Neural cell (in vitro differentiated cells): Measurements from ENCODE around the gene SMCO4. TPM values are rescaled to one million over a fixed set of nuclear protein-coding genes. Genes with fewer than 3 reads are reported as not detected.

ENCODE experiments used
- H2AFZ ChIP-seq: fragments of 200-600, 300-800 bp; sonication (generic), shearing (Covaris generic); 2 replicates; pipeline ENCODE4 v1.6.0; 2014; ENCODE audit warnings: low read depth, mild to moderate bottlenecking, antibody characterized with exemption, low read length, moderate library complexity
- H3F3A ChIP-seq: fragments of 200-600 bp; shearing (Covaris generic); 2 replicates; pipeline ENCODE4 v1.6.1; 2016; ENCODE audit warnings: mild to moderate bottlenecking, moderate library complexity, mixed read lengths, antibody characterized with exemption, low read length; ENCODE audit not compliant: insufficient read depth, poor library complexity, severe bottlenecking
- H3K27ac ChIP-seq: fragments of 200-600, 300-800 bp; sonication (generic), shearing (Covaris generic); 2 replicates; pipeline ENCODE4 v1.5.1; 2014; ENCODE audit warnings: mild to moderate bottlenecking, low read length, moderate library complexity
- H3K27me3 ChIP-seq: fragments of 300-800, 200-600 bp; sonication (generic), shearing (Covaris generic); 2 replicates; pipeline ENCODE4 v1.6.0; 2014; ENCODE audit warnings: mild to moderate bottlenecking, low read depth, low read length, moderate library complexity; ENCODE audit not compliant: insufficient read depth
- H3K36me3 ChIP-seq: fragments of 300-800, 200-600 bp; sonication (generic), shearing (Covaris generic); 2 replicates; pipeline ENCODE4 v1.5.1; 2014; ENCODE audit warnings: mild to moderate bottlenecking, antibody characterized with exemption, low read length, moderate library complexity; ENCODE audit not compliant: insufficient read depth
- H3K4me2 ChIP-seq: fragments of 300-800, 200-600 bp; sonication (generic), shearing (Covaris generic); 2 replicates; pipeline ENCODE4 v1.6.0; 2014; ENCODE audit warnings: mild to moderate bottlenecking, low read length
- H3K4me3 ChIP-seq: fragments of 300-800, 200-600 bp; sonication (generic), shearing (Covaris generic); 2 replicates; pipeline ENCODE4 v1.5.1; 2014; ENCODE audit warnings: mild to moderate bottlenecking, low read length, moderate library complexity
- H3K79me2 ChIP-seq: fragments of 200-600 bp; shearing (Covaris generic); replicated peaks from 2 replicates; pipeline ENCODE4 v1.6.0; 2014; ENCODE audit warnings: mild to moderate bottlenecking, low read length, moderate library complexity; ENCODE audit not compliant: insufficient read depth
- H3K9ac ChIP-seq: fragments of 300-800, 200-600 bp; sonication (generic), shearing (Covaris generic); 2 replicates; pipeline ENCODE4 v1.6.1; 2016; ENCODE audit warnings: mild to moderate bottlenecking, low read length, mixed read lengths
- H3K9me2 ChIP-seq: fragments of 200-600 bp; shearing (Covaris generic); 2 replicates; pipeline ENCODE4 v1.6.1; 2016; ENCODE audit warnings: mild to moderate bottlenecking, low read length, mixed read lengths; ENCODE audit not compliant: insufficient read depth
- H3K9me3 ChIP-seq: fragments of 200-600, 300-800 bp; sonication (generic), shearing (Covaris generic); 2 replicates; pipeline ENCODE4 v1.6.1; 2016; ENCODE audit warnings: mild to moderate bottlenecking, mixed run types, low read length, moderate library complexity, mixed read lengths
- H4K20me1 ChIP-seq: fragments of 200-600 bp; shearing (Covaris generic); 2 replicates; pipeline ENCODE4 v1.6.1; 2016; ENCODE audit warnings: mild to moderate bottlenecking, mixed run types; ENCODE audit not compliant: insufficient read depth
- EP300 ChIP-seq: fragments of 450-650 bp; conservative IDR thresholded peaks from 2 replicates; pipeline ENCODE4 v1.6.1; 2014; ENCODE audit warnings: antibody characterized with exemption, mild to moderate bottlenecking, moderate library complexity; ENCODE audit not compliant: poor library complexity, severe bottlenecking
- EZH2 ChIP-seq: fragments of 200-600, 300-800 bp; shearing (Covaris generic), sonication (generic); IDR thresholded peaks from 2 replicates; pipeline ENCODE4 v1.6.1; 2014; ENCODE audit warnings: antibody characterized with exemption, low read length, borderline replicate concordance, mild to moderate bottlenecking; ENCODE audit not compliant: insufficient read depth, poor library complexity, severe bottlenecking
- MXI1 ChIP-seq: fragments of 450-650 bp; conservative IDR thresholded peaks from 2 replicates; pipeline ENCODE4 v1.6.1; 2014; ENCODE audit warnings: antibody characterized with exemption, mild to moderate bottlenecking; ENCODE audit not compliant: poor library complexity, severe bottlenecking
- POLR2AphosphoS5 ChIP-seq: IDR thresholded peaks from 2 replicates; pipeline ENCODE4 v1.6.1; 2012
- RAD21 ChIP-seq: fragments of 450-650 bp; conservative IDR thresholded peaks from 2 replicates; pipeline ENCODE4 v1.6.1; 2014; ENCODE audit warnings: antibody characterized with exemption, mild to moderate bottlenecking, moderate library complexity
- REST ChIP-seq: IDR thresholded peaks from 2 replicates; pipeline ENCODE4 v1.6.1; 2012; ENCODE audit warnings: borderline replicate concordance
- SMC3 ChIP-seq: fragments of 450-650 bp; conservative IDR thresholded peaks from 2 replicates; pipeline ENCODE4 v1.6.1; 2014; ENCODE audit warnings: antibody characterized with exemption, mild to moderate bottlenecking, moderate library complexity; ENCODE audit not compliant: poor library complexity
- TAF1 ChIP-seq: IDR thresholded peaks from 2 replicates; pipeline ENCODE4 v1.6.1; 2012; ENCODE audit warnings: low read depth
- polyA plus RNA-seq: library from polyadenylated mRNA; depleted of rRNA; stranded (reverse); fragments of >200 nt; gene quantifications from 2 replicates; pipeline ENCODE4 v1.2.3, GENCODE V29; 2014
- TF ChIP-seq, protein P1 (sequence below): fragments of 450-650 bp; IDR thresholded peaks from 2 replicates; pipeline ENCODE4 v1.5.1; 2014; ENCODE audit warnings: antibody characterized with exemption, mild to moderate bottlenecking, moderate library complexity; ENCODE audit not compliant: poor library complexity, severe bottlenecking

SMCO4 gene
- polyA plus RNA-seq, 1 donor from 2014 or later: 10.0 TPM

DNA sequence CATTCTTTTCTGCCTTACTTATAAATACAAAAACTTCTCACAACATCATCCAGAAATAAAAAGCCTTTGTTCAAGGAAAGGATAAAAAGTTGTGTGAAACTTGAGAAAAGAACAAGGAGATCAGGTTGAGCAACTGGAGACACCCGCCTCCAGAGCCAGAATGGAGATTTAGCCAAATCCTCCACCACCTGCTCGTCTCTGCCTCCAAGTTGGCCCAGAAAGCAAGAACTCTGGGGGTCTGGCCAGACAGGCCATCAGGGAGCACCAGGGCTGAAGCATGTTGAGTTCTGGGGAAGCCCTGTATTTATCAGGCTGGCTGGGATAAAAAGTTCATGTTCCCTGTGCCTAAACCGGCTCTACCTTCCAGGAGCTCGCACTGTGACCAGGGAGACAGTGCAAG lies 14.9 kb downstream of the SMCO4 start:
- H3K4me2 ChIP-seq: no peak overlapping the region
- no peaks in the 10 kb centered on the region for H3K27me3 ChIP-seq
- TF ChIP-seq MXI1 (no peak), TAF1 (no peak), EP300 (no peak), EZH2 (no peak), SMC3 (no peak), REST (no peak), RAD21 (no peak), POLR2AphosphoS5 (no peak)
- TF ChIP-seq, protein P1, sequence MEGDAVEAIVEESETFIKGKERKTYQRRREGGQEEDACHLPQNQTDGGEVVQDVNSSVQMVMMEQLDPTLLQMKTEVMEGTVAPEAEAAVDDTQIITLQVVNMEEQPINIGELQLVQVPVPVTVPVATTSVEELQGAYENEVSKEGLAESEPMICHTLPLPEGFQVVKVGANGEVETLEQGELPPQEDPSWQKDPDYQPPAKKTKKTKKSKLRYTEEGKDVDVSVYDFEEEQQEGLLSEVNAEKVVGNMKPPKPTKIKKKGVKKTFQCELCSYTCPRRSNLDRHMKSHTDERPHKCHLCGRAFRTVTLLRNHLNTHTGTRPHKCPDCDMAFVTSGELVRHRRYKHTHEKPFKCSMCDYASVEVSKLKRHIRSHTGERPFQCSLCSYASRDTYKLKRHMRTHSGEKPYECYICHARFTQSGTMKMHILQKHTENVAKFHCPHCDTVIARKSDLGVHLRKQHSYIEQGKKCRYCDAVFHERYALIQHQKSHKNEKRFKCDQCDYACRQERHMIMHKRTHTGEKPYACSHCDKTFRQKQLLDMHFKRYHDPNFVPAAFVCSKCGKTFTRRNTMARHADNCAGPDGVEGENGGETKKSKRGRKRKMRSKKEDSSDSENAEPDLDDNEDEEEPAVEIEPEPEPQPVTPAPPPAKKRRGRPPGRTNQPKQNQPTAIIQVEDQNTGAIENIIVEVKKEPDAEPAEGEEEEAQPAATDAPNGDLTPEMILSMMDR: no peak
- no peak overlapping the region for H3K9ac ChIP-seq
- H3K9me3 ChIP-seq: no peaks in the 10 kb centered on the region
- no peak overlapping the region for H2AFZ ChIP-seq
- H4K20me1 ChIP-seq: no peaks in the 10 kb centered on the region
- H3K36me3 ChIP-seq: no peaks in the 10 kb centered on the region
- no peaks in the 10 kb centered on the region for H3K79me2 ChIP-seq
- no peak overlapping the region for H3K4me3 ChIP-seq
- H3K27ac ChIP-seq: no peak overlapping the region
- H3F3A ChIP-seq: no peaks in the 10 kb centered on the region
- H3K9me2 ChIP-seq: no peaks in the 10 kb centered on the region

DNA sequence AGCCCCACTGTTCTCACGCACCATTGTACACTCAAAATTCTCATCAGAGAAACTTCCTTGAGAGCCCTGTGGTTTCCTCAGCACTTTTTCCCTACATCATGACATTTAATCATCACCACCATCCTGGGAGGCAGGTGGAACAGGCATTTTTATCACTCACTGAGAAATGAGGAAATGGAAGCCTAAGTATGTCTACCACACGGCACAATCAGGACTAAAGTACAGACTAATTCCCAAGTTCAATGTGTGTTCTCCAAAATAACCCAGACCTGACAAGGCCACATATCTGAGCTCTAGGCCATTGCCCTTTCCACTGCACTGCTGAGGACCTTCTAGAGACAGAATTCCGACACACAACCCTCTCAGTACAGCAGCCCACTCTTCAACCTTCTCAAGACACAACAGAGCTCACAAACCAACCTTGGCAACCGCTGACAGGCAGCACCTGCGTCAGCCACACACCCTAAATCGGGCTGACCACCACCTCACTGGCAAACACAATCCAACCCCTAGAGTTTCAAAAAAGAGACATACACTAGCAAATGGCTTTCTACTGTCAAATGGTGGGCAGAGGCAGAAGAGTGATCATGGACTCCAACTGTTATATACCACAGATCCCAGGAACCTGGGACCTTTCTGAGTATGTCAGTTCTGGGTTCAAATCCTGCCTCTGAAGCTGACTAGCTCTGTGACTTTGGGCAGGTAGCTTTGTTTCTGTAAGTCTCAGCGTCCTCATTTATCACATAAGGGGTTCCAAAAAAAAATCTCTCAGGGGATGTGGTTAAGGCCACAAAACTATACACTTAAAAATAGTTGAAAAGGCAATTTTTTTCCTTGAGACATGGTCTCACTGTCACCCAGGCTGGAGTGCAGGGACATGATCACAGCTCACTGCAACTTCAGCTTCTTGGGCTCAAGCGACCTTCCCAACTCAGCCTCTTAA lies 16.3 kb downstream of the SMCO4 start:
- Histone ChIP-seq H2AFZ (no peak overlapping the region), H3K4me3 (no peak overlapping the region), H3F3A (no peaks in the 10 kb centered on the region), H3K27ac (no peak overlapping the region), H3K9me2 (no peaks in the 10 kb centered on the region), H3K9me3 (no peaks in the 10 kb centered on the region), H3K36me3 (no peaks in the 10 kb centered on the region), H4K20me1 (no peaks in the 10 kb centered on the region), H3K4me2 (no peak overlapping the region), H3K79me2 (no peaks in the 10 kb centered on the region), H3K27me3 (no peaks in the 10 kb centered on the region), H3K9ac (no peak overlapping the region)
- no peak for TF ChIP-seq POLR2AphosphoS5
- no peak for TF ChIP-seq TAF1
- no peak for TF ChIP-seq REST
- no peak for TF ChIP-seq EZH2
- TF ChIP-seq RAD21: no peak
